Nephron progenitor cell (in vitro differentiated cells): ENCODE data around the gene SIAH1.

Experiments used
- DNase-seq: peaks from one replicate; pipeline ENCODE4 v3.0.0; 2021
- H3K27ac Mint-ChIP-seq: 2 replicates; pipeline ENCODE4 v1.8.0; 2021; ENCODE audit warnings: mild to moderate bottlenecking, moderate library complexity, mixed read lengths
- H3K27me3 Mint-ChIP-seq: 2 replicates; pipeline ENCODE4 v1.8.0; 2021; ENCODE audit warnings: mild to moderate bottlenecking, low read depth, mixed read lengths; ENCODE audit not compliant: poor library complexity
- H3K36me3 Mint-ChIP-seq: 2 replicates; pipeline ENCODE4 v1.8.0; 2021; ENCODE audit warnings: low read depth, mixed read lengths
- H3K4me1 Mint-ChIP-seq: 2 replicates; pipeline ENCODE4 v1.8.0; 2021; ENCODE audit warnings: mixed read lengths
- H3K4me3 Mint-ChIP-seq: 2 replicates; pipeline ENCODE4 v1.8.0; 2021; ENCODE audit warnings: mild to moderate bottlenecking, moderate library complexity, mixed read lengths
- H3K9me3 Mint-ChIP-seq: 2 replicates; pipeline ENCODE4 v1.8.0; 2021; ENCODE audit warnings: mild to moderate bottlenecking, moderate library complexity, mixed read lengths
- TF ChIP-seq, protein P1 (sequence below): fragments of 200-600 bp; sonication (generic); IDR thresholded peaks from 2 replicates; pipeline ENCODE4 v1.5.0; 2021; ENCODE audit warnings: antibody characterized with exemption

Gene SIAH1

GRCh38 chr16:48310908-48311641 lies 74.1 kb downstream of the SIAH1 start:
- TF ChIP-seq, protein P1, sequence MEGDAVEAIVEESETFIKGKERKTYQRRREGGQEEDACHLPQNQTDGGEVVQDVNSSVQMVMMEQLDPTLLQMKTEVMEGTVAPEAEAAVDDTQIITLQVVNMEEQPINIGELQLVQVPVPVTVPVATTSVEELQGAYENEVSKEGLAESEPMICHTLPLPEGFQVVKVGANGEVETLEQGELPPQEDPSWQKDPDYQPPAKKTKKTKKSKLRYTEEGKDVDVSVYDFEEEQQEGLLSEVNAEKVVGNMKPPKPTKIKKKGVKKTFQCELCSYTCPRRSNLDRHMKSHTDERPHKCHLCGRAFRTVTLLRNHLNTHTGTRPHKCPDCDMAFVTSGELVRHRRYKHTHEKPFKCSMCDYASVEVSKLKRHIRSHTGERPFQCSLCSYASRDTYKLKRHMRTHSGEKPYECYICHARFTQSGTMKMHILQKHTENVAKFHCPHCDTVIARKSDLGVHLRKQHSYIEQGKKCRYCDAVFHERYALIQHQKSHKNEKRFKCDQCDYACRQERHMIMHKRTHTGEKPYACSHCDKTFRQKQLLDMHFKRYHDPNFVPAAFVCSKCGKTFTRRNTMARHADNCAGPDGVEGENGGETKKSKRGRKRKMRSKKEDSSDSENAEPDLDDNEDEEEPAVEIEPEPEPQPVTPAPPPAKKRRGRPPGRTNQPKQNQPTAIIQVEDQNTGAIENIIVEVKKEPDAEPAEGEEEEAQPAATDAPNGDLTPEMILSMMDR = no peak
- no peak overlapping the region for H3K27ac Mint-ChIP-seq
- DNase-seq = no peak
- peaks cover 96% of the 10 kb centered on the region for H3K36me3 Mint-ChIP-seq
- H3K9me3 Mint-ChIP-seq = peaks cover 78% of the 10 kb centered on the region
- no peaks in the 10 kb centered on the region for H3K4me1 Mint-ChIP-seq
- H3K4me3 Mint-ChIP-seq = no peak overlapping the region
- peaks cover 4% of the 10 kb centered on the region for H3K27me3 Mint-ChIP-seq
